IMR-90 (cell line): Measurements from ENCODE around the gene C21orf58. TPM values are rescaled to one million over a fixed set of nuclear protein-coding genes. Genes with fewer than 3 reads are reported as not detected.

Experiments
- ATAC-seq: fragments of 200-7000 bp; cut with Tn5 transposase; 2 replicates; pipeline ENCODE4 v1.9.1; 2020; ENCODE audit warnings: low read depth, mild to moderate bottlenecking, moderate library complexity
- BruUV-seq: library from RNA; stranded (reverse); fragments of 400-500 nt; replicated peaks from 2 replicates; lab custom pipeline; 2021; lab: Mats Ljungman, UMichigan
- CTCF ChIA-PET: fragments of 300-600 bp; formaldehyde crosslinking; extraction: SDS; loops from one replicate; lab custom pipeline; 2021; ENCODE audit warnings: antibody characterized with exemption; lab: Yijun Ruan, JAX
- POLR2A ChIA-PET: fragments of 300-600 bp; sonication (Branson Sonifier 250); formaldehyde crosslinking; loops from one replicate; lab custom pipeline; 2022; ENCODE audit warnings: antibody characterized with exemption; ENCODE audit not compliant: unreplicated experiment; lab: Charles Lee
- DNase-seq: peaks from one replicate; pipeline ENCODE4 v3.0.0; 2013
- H2AFZ ChIP-seq: replicated peaks from 2 replicates; pipeline ENCODE3; 2013; ENCODE audit warnings: low read length, mild to moderate bottlenecking; ENCODE audit not compliant: poor library complexity
- H2AK5ac ChIP-seq: 2 replicates; pipeline ENCODE4 v1.6.1; 2013; ENCODE audit warnings: low read depth, low read length, inconsistent platforms
- H2AK9ac ChIP-seq: replicated peaks from 2 replicates; pipeline ENCODE3; 2013; ENCODE audit warnings: mild to moderate bottlenecking, low read depth, low read length, moderate library complexity; ENCODE audit not compliant: poor library complexity
- H2BK120ac ChIP-seq: 2 replicates; pipeline ENCODE4 v1.6.1; 2013; ENCODE audit warnings: low read depth, low read length, inconsistent platforms
- H2BK15ac ChIP-seq: 3 replicates; pipeline ENCODE4 v1.6.1; 2013; ENCODE audit warnings: low read depth, low read length, inconsistent platforms
- H2BK20ac ChIP-seq: 2 replicates; pipeline ENCODE4 v1.6.1; 2013; ENCODE audit warnings: low read depth, mild to moderate bottlenecking, inconsistent platforms, low read length, moderate library complexity
- H2BK5ac ChIP-seq: 2 replicates; pipeline ENCODE4 v1.6.1; 2013; ENCODE audit warnings: mild to moderate bottlenecking, low read depth, low read length, inconsistent platforms; ENCODE audit not compliant: poor library complexity, severe bottlenecking
- H3K14ac ChIP-seq: replicated peaks from 2 replicates; pipeline ENCODE4 v1.6.1; 2013; ENCODE audit warnings: low read depth, low read length, inconsistent platforms
- H3K18ac ChIP-seq: 2 replicates; pipeline ENCODE4 v1.6.1; 2013; ENCODE audit warnings: low read depth, low read length, control low read depth
- H3K23ac ChIP-seq: 2 replicates; pipeline ENCODE4 v1.6.1; 2013; ENCODE audit warnings: low read depth, low read length, inconsistent platforms
- H3K27ac ChIP-seq: 2 replicates; pipeline ENCODE4 v1.5.1; 2013; ENCODE audit warnings: mild to moderate bottlenecking, control low read depth, low read length; ENCODE audit not compliant: insufficient read depth
- H3K27me3 ChIP-seq: 2 replicates; pipeline ENCODE4 v1.6.1; 2013; ENCODE audit warnings: low read length; ENCODE audit not compliant: control insufficient read depth, insufficient read depth
- H3K36me3 ChIP-seq: 2 replicates; pipeline ENCODE4 v1.6.1; 2013; ENCODE audit warnings: low read length, mixed read lengths; ENCODE audit not compliant: control insufficient read depth, insufficient read depth
- H3K4ac ChIP-seq: 2 replicates; pipeline ENCODE4 v1.6.1; 2013; ENCODE audit warnings: low read depth, low read length, inconsistent platforms
- H3K4me1 ChIP-seq: 2 replicates; pipeline ENCODE4 v1.6.1; 2013; ENCODE audit warnings: low read length, mixed read lengths; ENCODE audit not compliant: control insufficient read depth, insufficient read depth
- H3K4me2 ChIP-seq: 2 replicates; pipeline ENCODE4 v1.6.1; 2013; ENCODE audit warnings: low read depth, mild to moderate bottlenecking, control low read depth, low read length, moderate library complexity
- H3K4me3 ChIP-seq: 2 replicates; pipeline ENCODE4 v1.5.1; 2013; ENCODE audit warnings: low read depth, mild to moderate bottlenecking, control low read depth, low read length, moderate library complexity; ENCODE audit not compliant: insufficient read depth
- H3K56ac ChIP-seq: 2 replicates; pipeline ENCODE4 v1.6.1; 2013; ENCODE audit warnings: low read length, inconsistent platforms; ENCODE audit not compliant: insufficient read depth; ENCODE audit errors: extremely low read depth
- H3K79me1 ChIP-seq, 2 experiments: 2 replicates each; pipeline ENCODE4 v1.6.1; 2013; ENCODE audit warnings: low read length in 2 of 2, inconsistent platforms in 1 of 2, low read depth in 1 of 2
- H3K9ac ChIP-seq: 2 replicates; pipeline ENCODE4 v1.6.1; 2013; ENCODE audit warnings: low read depth, low read length, control low read depth
- H3K9me1 ChIP-seq: 2 replicates; pipeline ENCODE4 v1.6.1; 2013; ENCODE audit warnings: low read length, inconsistent platforms; ENCODE audit not compliant: insufficient read depth
- H3K9me3 ChIP-seq: 2 replicates; pipeline ENCODE4 v1.6.1; 2013; ENCODE audit warnings: low read length; ENCODE audit not compliant: control insufficient read depth, insufficient read depth
- H4K20me1 ChIP-seq: 2 replicates; pipeline ENCODE4 v1.6.1; 2013; ENCODE audit warnings: low read length, inconsistent platforms; ENCODE audit not compliant: insufficient read depth
- H4K5ac ChIP-seq: 2 replicates; pipeline ENCODE4 v1.6.1; 2013; ENCODE audit warnings: mild to moderate bottlenecking, low read depth, low read length, control low read depth
- H4K8ac ChIP-seq, 2 experiments: 2 replicates each; pipeline ENCODE4 v1.6.1; 2013; ENCODE audit warnings: low read depth in 2 of 2, low read length in 2 of 2, control low read depth in 1 of 2, inconsistent platforms in 1 of 2
- H4K91ac ChIP-seq: 2 replicates; pipeline ENCODE4 v1.6.1; 2013; ENCODE audit warnings: low read depth, low read length, inconsistent platforms; ENCODE audit not compliant: insufficient read depth
- CEBPB ChIP-seq: IDR thresholded peaks from 2 replicates; pipeline ENCODE4 v1.6.1; 2012; ENCODE audit warnings: low read depth, low read length, improper control_type of control experiment
- CHD1 ChIP-seq: IDR thresholded peaks from 2 replicates; pipeline ENCODE4 v1.6.1; 2012; ENCODE audit warnings: low read depth, low read length, improper control_type of control experiment
- MAFK ChIP-seq: IDR thresholded peaks from 2 replicates; pipeline ENCODE4 v1.6.1; 2012; ENCODE audit warnings: low read depth, low read length, improper control_type of control experiment
- RCOR1 ChIP-seq: IDR thresholded peaks from 2 replicates; pipeline ENCODE4 v1.6.1; 2012; ENCODE audit warnings: mild to moderate bottlenecking, low read length, improper control_type of control experiment; ENCODE audit not compliant: insufficient replicate concordance
- WGBS, 2 experiments: methylation state at CpG; one replicate each; pipeline versions ENCODE4 v1.1.5 to v1.1.7; 2013; ENCODE audit warnings: missing lambda C conversion rate in 2 of 2; ENCODE audit not compliant: insufficient read length in 1 of 2; ENCODE audit errors: extremely low coverage in 2 of 2; 5-methylcytosine and 5-hydroxymethylcytosine counted together
- dilution Hi-C: fragments of 300-500 bp; cut with HindIII; formaldehyde crosslinking; loops from one replicate; pipeline ENCODE4 v1.14.3; 2018; ENCODE audit warnings: low sequenced_read_pairs; ENCODE audit not compliant: unreplicated experiment
- in situ Hi-C: fragments of 300-500 bp; cut with MboI; formaldehyde crosslinking; loops from 3 replicates; pipeline ENCODE4 v1.14.3; 2019; ENCODE audit warnings: low sequenced_read_pairs, inconsistent platforms, mixed read lengths
- intact Hi-C: fragments of 100-400 bp; cut with micrococcal nuclease; formaldehyde crosslinking; loops from 2 replicates; pipeline ENCODE4 v1.10.0; 2022
- polyA plus RNA-seq, 3 experiments: library from polyadenylated mRNA; depleted of rRNA; stranded (reverse); fragments of >200 nt; gene quantifications; 2 replicates each; pipeline ENCODE4 v1.2.3, GENCODE V29; 2012; ENCODE audit warnings: low replicate concordance in 1 of 3
- total RNA-seq: library from RNA; depleted of rRNA; stranded (reverse); fragments of >200 nt; gene quantifications from 2 replicates; pipeline ENCODE4 v1.2.3, GENCODE V29; 2012
- TF ChIP-seq, protein P1 (sequence below): conservative IDR thresholded peaks from 2 replicates; pipeline ENCODE4 v1.5.1; 2012; ENCODE audit warnings: mild to moderate bottlenecking, low read depth, low read length, improper control_type of control experiment

C21orf58 gene
- total and polyA plus RNA-seq, 2 of the 4 experiments (the other 2 are of a cell fraction) = 2.7 to 6.2 TPM

DNA sequence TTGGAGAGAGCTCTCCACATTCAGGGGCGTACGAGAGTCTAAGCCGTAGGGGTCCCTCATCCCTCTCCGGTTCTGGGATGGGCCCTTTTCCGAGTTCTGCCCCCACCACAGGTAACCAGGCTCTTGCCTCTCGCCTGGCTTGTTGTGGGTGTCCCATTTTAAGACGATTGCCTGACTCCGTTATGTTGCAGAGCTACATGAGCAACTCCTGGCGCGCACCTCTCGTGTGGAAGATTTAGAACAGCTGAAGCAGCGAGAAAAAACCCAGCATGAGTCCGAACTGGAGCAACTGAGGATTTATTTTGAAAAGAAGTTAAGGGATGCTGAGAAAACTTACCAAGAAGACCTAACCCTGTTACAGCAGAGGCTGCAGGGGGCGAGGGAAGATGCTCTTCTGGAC is 29.2 kb upstream of the C21orf58 start (continued):
- no peak for TF ChIP-seq RCOR1

DNA sequence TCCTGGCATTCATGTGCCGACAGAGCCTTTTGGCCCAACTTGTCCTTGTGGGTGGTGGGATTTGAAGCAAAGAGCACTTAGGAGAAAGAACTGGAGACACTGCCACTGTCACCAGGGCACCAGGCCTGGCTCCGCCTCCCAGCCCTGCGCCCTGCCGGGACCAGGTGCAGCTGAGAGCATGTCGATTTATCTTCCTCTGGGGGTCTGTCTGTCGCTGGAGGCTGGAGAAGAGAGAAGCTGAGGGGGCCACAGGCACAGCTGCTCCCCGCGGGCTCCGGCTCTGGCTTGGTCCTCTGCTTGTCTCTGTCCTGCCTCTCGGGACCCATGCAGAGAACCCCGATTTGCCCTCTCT is 28.5 kb upstream of the C21orf58 start:
- H3K14ac ChIP-seq = no peak overlapping the region
- no peak overlapping the region for H2BK5ac ChIP-seq
- no peak overlapping the region for H2BK120ac ChIP-seq
- H3K4me1 ChIP-seq = no peaks in the 10 kb centered on the region
- no peak overlapping the region for H3K4ac ChIP-seq
- no TSS peak for BruUV-seq
- dilution Hi-C loops = no loop called here
- intact Hi-C loops = no loop called here
- H4K5ac ChIP-seq = no peak overlapping the region
- H3K9ac ChIP-seq = no peak overlapping the region
- no peak overlapping the region for H2AFZ ChIP-seq
- H2BK15ac ChIP-seq = no peak overlapping the region
- ChIA-PET CTCF (no interaction called here), POLR2A (no interaction called here)
- no peak overlapping the region for H2AK5ac ChIP-seq
- no peaks in the 10 kb centered on the region for H3K9me3 ChIP-seq
- no peaks in the 10 kb centered on the region for H3K9me1 ChIP-seq
- in situ Hi-C loops = no loop called here
- no peak overlapping the region for H3K27ac ChIP-seq
- H3K23ac ChIP-seq = no peak overlapping the region
- H3K4me2 ChIP-seq = no peak overlapping the region
- no peak overlapping the region for H2AK9ac ChIP-seq
- 100% methylated on average over 6 of the region's 11 CpGs; no CpG with 5 or more reads in 1 of the 2 experiments for WGBS, 2 experiments
- H3K79me1 ChIP-seq = peaks cover 3 to 5% of the 10 kb centered on the region in 2 experiments; a peak in 3 of 4 replicates
- no peak for TF ChIP-seq CEBPB
- TF ChIP-seq, protein P1, sequence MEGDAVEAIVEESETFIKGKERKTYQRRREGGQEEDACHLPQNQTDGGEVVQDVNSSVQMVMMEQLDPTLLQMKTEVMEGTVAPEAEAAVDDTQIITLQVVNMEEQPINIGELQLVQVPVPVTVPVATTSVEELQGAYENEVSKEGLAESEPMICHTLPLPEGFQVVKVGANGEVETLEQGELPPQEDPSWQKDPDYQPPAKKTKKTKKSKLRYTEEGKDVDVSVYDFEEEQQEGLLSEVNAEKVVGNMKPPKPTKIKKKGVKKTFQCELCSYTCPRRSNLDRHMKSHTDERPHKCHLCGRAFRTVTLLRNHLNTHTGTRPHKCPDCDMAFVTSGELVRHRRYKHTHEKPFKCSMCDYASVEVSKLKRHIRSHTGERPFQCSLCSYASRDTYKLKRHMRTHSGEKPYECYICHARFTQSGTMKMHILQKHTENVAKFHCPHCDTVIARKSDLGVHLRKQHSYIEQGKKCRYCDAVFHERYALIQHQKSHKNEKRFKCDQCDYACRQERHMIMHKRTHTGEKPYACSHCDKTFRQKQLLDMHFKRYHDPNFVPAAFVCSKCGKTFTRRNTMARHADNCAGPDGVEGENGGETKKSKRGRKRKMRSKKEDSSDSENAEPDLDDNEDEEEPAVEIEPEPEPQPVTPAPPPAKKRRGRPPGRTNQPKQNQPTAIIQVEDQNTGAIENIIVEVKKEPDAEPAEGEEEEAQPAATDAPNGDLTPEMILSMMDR = no peak
- no peak for TF ChIP-seq CHD1
- no peak for TF ChIP-seq MAFK
- H3K27me3 ChIP-seq = no peaks in the 10 kb centered on the region
- no peak for DNase-seq
- peaks cover 80% of the 10 kb centered on the region for H3K36me3 ChIP-seq
- ATAC-seq = no peak
- no peaks in the 10 kb centered on the region; the same call in 1 of the 2 replicates for H4K20me1 ChIP-seq
- H3K56ac ChIP-seq = no peak overlapping the region
- H2BK20ac ChIP-seq = no peak overlapping the region
- H3K4me3 ChIP-seq = no peak overlapping the region
- no peak overlapping the region for H4K91ac ChIP-seq
- H4K8ac ChIP-seq = no peak overlapping the region
- H3K18ac ChIP-seq = no peak overlapping the region
